SKM-1 (cell line): ENCODE measurements around the gene PGS1.

Experiments
- DNase-seq: peaks from one replicate; lab custom pipeline; 2025; ENCODE audit not compliant: unreplicated experiment; lab: John Stamatoyannopoulos, UW

PGS1 gene

GRCh38 chr17:78364436-78365281 lies 13.8 kb upstream of the PGS1 start:
- no peak for DNase-seq

DNA sequence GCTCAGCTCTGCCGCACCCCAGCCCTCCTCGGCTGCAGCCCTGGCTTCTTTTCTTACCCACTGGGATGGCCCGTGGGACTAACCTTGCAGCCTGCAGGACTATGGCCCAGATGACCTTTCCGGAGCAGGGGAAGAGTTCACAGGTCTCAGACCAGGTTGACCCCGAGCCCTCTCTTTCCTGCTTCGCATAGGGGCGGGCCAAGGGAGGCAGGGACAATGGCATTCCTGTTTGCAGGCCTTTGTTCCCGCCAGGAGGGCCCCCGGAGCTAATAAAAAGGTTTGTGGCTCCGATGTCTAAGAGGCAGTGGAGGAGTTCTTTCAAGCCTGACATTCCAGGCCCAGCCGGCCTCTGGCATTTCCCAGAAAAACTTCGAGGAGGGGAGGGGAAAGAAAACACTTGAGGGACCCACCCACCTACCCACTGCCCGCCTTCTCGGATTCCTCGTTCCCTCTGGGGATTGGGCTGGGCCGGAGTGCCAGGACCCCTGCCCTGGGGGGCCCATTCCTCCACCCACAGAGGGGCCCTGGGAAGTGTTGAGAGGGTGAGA lies 12.8 kb upstream of the PGS1 start:
- no peak for DNase-seq

GRCh38 chr17:78366109-78366848 lies 12.2 kb upstream of the PGS1 start:
- DNase-seq = no peak

DNA sequence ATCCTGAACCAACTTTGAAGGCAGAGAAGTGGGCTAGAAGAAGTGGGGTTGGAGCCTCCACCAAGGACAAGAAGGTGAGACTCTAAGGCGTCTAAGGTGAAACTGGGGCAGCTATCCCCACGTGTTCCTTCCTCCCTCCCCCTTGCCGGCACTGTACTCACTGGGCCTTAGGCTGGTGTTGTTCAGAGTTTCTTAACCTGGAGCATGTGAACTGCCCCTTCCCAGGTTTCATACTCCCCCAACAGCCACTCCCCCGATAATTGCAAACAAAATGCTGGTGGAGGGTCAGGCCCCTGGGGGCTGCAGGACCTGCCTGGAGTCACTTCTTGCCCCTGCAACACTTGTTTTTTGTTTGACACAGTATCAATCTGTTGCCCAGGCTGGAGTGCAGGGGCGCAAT lies 11.3 kb upstream of the PGS1 start:
- no peak for DNase-seq

GRCh38 chr17:78368348-78368747 lies 10.1 kb upstream of the PGS1 start:
- DNase-seq = no peak

DNA sequence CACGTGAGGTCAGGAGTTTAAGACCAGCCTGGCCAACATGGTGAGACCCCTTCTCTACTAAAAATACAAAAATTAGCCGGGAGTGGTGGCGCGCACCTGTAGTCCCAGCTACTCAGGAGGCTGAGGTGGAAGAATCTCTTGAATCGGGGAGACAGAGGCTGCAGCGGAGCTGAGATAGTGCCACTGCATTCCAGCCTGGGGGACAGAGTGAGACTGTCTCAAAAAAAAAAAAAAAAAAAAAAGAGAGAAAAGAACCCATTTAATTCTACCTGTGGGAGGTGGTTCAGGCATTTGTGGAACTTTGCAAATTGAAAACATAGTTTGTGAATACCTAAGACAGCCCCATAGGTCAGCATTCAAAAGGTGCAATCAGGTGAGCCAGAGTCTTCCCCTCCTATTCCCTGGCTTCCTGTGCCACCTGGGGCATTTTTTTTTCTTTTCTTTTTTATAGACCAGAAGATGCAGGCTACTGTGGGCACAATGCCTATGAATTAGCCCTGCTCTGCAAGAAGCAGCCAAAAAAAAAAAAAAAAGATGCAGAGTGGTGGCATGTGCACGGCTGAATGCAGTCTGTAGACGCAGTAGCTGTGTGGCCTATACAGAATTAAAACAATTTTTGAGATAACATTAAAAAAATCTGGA lies 9.5 kb upstream of the PGS1 start:
- no peak for DNase-seq

DNA sequence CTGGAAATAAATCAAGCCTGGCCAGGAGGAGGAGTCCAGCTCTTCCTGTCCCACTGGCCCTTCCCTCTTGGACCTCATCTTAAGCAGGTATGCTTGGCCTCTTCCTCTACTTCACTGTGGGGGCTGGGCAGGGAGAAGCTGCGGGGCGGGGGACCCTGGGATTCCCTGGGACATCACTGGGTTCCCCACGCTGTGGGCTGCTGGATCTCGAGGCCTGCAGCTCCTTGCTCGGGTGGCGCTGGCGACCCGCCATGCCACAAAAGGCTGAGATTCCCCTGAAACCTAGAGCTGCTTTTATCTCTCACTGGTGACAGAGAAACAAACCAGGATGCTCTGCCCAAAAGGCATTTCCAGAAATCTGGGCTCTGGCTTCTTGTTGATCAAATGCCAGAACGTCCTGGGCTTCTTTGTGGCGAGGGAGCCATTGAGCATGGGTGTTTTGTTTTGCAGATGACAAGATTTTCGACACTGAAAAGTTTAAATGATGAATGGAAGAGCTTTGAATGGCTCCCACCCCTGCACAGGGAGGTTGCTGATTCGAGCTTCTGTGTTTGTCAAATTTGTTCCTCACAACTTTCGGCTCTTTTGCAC lies 8.6 kb upstream of the PGS1 start:
- no peak for DNase-seq

- no peak for DNase-seq
Observed at GRCh38 chr17:78371056-78371455, 7.4 kb upstream of the PGS1 start.

DNA sequence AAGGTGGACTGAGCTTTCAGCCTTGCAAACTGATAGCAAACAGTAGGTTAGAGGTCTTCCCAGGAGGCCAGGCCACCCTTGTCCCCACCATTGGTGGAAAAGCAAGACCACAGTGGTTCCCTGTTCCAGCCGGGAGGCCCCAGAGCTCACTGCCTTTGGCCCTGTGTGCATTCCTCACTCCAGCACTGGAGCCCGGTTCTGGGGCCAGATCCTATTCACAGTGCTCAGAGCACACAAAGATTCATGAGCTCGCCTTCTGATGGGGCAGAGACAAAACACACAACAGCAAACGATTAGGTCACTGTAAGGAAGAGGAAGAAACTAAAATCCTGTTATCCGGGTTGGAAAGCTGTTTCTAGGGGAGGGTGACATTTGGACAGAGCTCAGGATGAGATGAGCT lies 5.6 kb upstream of the PGS1 start:
- DNase-seq = no peak

GRCh38 chr17:78374189-78374588 lies 4.3 kb upstream of the PGS1 start:
- no peak for DNase-seq

DNA sequence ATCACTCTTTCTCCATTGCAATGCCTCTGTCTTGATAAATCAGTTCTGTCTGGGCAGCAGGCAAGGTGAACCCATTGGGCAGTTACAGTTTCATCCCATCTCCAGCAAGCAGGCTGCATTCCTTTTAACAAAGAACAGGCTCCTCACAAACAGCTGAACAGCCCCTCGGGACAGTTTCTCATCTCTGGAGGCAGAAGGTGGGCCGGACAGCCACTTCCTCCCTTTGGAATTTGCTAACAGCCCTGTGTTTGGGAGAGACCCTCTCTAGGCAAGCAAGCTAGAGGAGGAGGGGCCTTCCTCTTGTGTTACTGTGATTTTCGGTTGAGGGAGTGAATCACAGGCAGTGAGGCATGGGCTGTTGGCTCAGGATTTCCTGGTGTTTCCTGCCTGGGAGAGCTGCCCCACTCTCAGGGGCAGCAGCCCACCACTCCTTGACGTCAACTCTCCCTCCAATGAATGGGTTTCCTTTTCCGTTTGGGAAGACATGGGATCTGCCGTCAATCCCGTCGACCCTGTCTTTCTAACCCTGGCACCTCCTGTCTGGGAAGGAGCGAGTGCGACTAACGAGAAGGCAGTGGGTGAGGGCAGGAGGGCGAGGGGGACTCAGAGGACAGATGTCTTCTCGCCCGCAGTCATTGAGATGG lies 3.7 kb upstream of the PGS1 start:
- no peak for DNase-seq

GRCh38 chr17:78375401-78376151 lies 2.9 kb upstream of the PGS1 start:
- DNase-seq = no peak

GRCh38 chr17:78376161-78376560 lies 2.3 kb upstream of the PGS1 start:
- DNase-seq = no peak

GRCh38 chr17:78377858-78378224 lies 608 bp upstream of the PGS1 start:
- no peak for DNase-seq

DNA sequence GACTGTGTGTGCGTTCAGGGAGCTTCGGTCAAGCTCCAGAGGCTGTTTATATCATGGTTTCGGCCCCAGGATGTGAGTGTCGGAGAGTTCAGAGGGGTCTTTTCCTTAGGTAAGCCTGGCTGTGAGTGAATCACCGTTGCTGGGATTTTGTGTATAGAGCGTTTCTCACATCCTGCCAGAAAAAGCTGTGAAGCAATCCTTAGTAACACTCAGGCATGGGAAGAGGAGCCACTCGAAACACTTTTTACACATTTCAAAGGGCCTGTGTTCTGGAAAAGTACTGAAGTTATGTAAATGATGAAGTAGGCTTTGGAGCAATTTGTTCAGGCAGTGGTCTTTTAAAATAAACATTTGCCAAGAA lies 662 bp downstream of the PGS1 start:
- DNase-seq = no peak

GRCh38 chr17:78380370-78380769 lies 1.9 kb downstream of the PGS1 start:
- DNase-seq = no peak

- no peak for DNase-seq
Observed at GRCh38 chr17:78381601-78382232, 3.3 kb downstream of the PGS1 start.

DNA sequence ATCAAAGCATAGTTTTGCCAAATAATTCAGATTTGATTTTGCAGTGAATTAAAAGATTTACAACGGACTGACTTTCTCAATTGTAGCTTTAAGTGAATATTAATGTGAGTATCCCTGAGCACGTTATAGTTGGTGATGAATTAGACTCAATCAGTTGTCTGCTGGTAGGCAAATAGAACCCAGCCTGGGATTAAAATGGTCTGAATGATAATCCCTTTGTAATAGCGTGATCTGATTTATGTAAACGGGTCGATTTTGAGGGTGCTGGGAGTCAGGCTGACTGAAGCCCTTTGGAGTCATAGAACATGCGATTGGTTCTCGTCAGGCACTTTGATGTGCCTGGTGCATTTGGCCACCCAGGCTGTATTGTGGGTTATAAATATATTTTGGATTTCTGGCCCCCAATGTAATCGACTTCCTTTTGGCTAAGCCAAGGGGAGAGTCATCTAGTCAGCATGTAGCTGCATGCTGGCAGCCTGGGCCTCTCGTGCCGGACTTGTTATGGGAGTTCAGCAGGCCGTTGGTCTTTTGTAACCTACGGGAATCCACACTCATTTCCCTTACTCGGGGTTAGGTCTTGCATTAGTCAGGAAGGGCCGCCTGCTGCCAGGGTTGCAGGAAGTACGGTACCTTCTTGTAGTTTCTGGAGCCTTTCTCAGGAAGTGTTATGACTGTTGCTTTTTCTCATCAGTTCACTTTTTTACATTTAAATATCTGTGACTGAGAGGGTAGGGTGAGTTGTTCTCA lies 5.4 kb downstream of the PGS1 start:
- DNase-seq = peak; percentile 96
